ENCODE results near the gene SHC3.

SHC3 gene

DNA sequence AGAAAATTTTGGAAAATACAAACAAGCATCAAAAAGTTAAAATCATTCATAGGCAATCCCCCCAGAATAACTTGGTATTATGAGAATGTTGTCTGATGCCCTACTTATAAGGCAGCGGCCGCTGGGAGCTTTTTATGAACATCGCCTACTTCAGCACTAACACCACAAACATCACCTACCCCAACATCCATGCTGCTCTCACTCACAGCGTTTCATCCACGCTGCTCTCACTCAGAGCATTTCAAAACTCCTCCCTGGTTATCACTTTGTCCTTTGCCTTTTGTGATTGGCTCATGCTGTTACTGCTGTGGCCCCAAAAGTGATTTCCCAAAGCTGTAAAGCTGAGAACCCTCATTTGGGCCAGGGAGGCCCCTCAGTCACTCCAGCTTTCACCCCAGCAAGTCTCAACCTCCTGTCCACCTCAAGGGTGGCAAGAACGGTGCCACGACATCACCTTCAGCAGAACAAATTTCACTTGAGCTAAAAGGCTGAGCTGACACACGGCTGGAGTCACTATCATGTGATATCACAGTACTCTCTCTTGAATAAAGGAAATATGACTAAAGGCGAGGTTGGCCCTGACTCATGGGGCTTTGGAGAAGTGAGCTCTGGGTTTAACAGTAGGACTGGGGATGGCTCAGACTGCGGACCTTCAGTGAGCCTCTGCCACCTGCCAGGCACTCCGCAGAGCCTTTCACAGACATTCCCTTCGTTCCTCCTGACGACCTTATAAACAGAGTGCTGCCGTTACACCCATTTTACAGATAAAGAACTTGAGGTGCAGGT is 25.2 kb downstream of the SHC3 start:
- peak; percentile 65 for DNase-seq

DNA sequence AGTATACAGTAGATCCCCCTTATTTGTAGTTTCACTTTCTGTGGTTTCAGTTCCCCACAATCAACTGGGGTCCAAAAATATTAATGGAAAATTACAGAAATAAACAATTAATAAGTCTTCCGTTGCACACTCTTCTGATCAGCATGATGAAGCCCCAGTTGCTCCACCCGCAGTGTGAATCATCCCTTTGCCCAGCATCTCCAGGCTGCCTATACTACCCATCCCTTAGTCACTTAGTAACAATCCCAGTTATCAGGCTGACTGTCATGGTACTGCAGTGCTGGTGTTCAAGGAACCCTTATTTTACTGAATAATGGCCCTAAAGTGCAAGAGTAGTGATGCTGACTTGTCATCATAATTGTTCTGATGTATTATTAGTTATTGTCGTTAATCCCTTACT is 28.9 kb downstream of the SHC3 start:
- no peak for DNase-seq

- no peak for DNase-seq
Measured at GRCh38 chr9:89145097-89145496, 33.5 kb downstream of the SHC3 start.

GRCh38 chr9:89144238-89144637 is 34.4 kb downstream of the SHC3 start:
- no peak for DNase-seq

DNA sequence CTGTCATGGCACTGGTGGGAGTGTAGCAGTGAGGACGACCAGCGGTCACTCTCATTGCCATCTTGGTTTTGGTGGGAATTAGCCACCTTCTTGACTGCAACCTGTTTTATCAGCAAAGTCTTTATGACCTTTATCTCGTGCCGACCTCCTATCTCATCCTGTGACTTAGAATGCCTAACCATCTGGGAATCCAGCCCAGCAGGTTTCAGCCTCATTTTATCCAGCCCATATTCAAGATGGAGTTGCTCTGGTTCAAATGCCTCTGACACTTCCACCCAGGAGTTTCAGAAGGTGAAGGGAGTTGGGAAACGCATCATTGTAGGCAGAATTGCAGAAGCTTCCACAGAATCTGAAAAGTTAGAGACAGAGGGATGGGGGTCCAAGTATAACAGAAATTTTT is 35.4 kb downstream of the SHC3 start:
- no peak for DNase-seq

GRCh38 chr9:89139455-89139854 is 39.2 kb downstream of the SHC3 start:
- no peak for DNase-seq

DNA sequence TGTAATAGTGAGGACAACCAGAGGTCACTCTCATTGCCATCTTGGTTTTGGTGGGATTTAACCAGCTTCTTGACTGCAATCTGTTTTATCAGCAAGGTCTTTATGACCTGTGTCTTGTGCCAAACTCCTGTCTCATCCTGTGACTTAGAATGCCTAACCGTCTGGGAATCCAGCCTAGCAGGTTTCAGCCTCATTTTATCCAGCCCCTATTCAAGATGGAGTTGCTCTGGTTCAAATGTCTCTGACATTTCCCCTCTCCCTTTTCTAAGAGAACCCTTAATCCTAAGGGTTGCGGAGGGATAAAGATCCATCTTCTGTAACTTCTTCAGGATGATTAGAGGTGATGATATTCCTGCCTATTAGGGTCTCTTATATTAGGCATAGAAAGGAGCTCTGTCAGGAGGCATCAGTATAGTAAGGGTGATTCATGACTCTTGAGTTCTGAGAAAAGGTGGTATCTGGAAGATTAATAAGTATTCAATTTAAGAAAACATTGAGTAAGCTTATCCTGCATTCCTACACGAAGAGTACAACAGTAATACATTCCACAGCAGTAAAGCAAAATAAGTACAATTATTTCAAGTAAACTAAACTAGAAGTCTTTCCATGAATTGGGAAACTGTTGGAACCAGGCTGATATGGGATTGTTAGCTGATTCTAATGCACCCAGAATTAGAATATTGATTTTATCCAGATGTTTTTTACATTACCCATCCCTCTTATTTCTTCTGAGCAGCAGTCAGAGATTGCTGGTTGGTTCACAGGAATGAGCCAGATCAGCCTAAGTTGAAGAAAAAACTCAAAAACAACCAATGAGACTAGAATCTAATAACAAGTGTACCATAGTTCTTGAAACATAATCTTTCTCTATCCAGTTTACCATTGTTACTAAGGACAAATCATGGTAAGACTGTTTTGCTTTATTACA is 39.9 kb downstream of the SHC3 start:
- DNase-seq = no peak

GRCh38 chr9:89137542-89138462 is 40.8 kb downstream of the SHC3 start:
- DNase-seq = peak; percentile 40

DNA sequence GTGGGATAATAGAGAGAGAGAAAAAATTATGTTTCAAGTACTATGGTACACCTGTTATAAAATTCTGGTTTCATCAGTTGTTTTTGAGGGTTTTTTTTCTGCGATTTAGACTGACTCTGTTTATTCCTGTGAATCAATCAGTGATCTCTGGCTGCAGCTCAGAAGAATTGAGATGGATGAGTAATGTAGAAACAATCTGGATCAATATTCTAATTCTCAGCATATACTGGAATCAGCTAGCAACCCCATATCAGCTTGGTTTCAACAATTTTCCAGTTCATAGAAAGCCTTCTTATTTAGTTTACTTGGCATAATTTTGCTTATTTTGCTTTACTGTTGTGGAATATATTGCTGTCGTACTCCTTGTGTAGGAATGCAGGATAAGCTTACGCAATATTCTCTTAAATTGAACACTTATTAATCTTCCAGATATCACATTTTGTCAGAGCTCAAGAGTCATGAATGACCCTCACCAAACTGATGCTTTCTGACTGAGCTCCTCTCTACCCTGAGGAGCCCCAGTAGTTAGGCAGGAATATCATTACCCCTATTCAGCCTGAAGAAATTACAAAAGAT is 42.9 kb downstream of the SHC3 start:
- no peak for DNase-seq

DNA sequence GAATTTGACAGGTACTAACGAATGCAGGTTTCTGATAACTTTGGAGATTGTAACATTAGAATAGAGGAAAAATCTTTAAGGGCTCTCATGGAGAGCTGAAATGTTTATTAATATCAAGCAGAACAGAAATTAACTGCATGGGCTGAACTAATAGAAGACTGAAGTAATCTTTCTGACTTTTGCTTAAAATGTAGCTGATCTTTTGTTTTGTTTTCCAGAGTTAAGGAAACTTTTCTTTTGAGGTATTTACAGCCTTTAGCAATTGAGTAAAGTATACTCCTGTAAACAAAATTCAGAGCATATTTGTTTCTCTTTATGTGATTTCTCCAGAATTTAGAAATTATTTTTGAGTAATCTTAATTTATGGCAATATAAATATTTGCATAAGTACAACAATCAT is 43.9 kb downstream of the SHC3 start:
- no peak for DNase-seq

DNA sequence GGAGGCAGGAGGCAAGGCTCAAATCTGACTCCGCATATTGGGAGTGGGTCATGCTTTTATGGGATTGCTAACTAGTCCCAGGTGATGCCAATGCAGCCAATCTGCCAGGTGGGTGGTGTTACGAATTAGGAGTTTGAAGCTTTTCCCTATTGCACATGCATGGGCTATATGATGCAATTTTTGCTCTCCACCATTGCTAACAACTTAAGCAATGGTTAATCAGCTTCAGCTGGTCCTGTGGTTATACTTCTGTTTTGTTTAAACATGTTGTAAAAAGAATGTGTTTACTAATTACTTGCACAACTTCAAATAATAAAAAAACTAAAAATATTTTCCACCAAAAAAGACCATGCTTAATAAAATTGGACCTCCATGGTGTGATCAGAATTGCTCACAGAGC is 55.7 kb downstream of the SHC3 start:
- no peak for DNase-seq

DNA sequence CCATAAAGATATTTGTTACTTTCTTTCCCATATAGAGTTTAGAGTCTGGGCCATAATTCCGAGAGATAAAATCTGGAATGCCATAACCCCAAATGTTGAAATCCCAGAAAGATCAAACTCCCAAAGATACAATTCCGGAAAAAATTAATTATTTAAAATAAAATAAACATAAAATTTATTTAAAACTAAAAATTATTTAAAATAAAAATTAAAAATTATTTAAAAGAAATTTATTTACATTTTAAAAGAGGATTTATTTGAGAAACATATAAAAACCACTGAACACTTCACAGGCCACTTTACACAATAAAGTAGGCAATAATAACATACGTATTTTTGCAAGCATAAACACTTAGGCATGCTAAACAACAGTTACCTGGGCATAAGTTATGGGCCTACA is 57.9 kb downstream of the SHC3 start:
- DNase-seq = no peak

GRCh38 chr9:89116805-89117192 is 61.8 kb downstream of the SHC3 start:
- DNase-seq = no peak

GRCh38 chr9:89116064-89116804 is 62.4 kb downstream of the SHC3 start:
- no peak for DNase-seq

DNA sequence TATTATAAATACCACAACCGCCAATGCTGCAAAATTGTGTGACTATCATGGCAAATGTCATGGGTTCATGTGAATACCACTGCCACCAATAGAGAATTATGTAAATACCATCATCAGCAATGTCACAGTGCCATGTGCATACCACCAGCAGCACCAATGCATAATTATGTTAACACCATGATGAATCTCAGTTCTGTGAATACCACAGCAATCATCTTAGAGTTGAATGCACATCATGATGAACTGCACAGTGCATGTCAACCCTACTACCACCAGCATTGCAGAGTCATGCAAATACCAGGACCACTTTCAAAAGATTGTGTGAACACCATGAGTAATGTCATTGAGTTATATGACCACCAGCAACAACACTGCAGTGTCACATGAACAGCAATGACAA is 63.2 kb downstream of the SHC3 start:
- no peak for DNase-seq

- DNase-seq = no peak
Measured at GRCh38 chr9:89114741-89115140, 63.9 kb downstream of the SHC3 start.

- DNase-seq = no peak
Measured at GRCh38 chr9:89113851-89114250, 64.8 kb downstream of the SHC3 start.

DNA sequence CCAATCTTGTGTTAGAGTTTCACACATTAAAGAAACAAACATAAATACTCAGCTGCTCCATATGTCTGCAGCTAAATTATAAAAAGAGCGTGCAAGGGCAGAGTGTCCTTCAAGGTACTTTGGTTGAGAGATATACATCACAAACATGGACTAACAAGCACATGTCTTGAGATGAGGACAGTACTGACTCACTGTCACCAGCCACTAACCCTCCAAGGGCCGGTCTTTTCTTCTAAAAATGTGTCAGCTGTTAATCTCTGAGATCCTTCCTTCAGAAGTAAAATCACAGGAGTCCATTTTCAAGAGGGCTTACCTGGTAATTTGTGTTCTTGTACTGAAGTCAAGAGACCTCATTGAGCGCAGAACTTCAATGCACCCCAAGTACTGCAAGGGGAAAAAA is 66.4 kb downstream of the SHC3 start:
- no peak for DNase-seq

DNA sequence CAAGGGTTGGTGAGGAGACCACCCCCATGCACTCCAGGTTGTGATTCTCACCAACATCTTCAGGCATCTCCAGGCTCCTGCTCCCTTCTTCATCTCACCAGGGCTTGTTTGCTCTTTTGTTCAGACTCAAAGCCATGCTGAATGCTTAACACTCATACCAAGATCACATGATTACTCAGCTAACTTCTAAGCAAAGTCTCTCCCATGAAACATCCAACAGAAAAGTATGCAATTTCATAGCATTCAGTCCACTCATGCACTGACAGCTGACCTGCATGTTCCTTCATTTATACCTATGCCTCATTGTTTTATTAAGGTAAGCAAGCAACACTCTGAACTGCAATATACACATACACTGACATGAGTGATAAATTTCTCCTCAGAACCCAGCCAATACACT is 69.0 kb downstream of the SHC3 start:
- DNase-seq = no peak

DNA sequence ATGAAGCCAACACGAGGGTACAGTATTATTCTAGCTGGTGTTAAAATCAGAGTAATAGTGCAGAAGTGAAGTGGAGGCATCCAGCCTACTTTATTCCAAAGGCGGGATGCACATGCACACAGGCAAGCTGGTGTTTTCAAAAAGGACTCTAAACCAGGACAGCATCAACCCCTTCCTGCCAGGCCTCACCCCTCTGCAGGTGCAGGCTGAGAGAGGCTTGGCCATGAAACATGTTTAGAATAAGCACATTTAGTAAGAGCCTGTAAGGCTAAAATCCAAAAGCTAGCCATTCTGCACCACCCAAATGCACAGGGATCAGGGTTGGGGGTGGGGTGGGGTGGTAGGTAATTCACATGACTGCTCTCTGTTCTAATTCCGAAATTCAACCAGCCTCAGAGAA is 71.2 kb downstream of the SHC3 start:
- DNase-seq = no peak

DNA sequence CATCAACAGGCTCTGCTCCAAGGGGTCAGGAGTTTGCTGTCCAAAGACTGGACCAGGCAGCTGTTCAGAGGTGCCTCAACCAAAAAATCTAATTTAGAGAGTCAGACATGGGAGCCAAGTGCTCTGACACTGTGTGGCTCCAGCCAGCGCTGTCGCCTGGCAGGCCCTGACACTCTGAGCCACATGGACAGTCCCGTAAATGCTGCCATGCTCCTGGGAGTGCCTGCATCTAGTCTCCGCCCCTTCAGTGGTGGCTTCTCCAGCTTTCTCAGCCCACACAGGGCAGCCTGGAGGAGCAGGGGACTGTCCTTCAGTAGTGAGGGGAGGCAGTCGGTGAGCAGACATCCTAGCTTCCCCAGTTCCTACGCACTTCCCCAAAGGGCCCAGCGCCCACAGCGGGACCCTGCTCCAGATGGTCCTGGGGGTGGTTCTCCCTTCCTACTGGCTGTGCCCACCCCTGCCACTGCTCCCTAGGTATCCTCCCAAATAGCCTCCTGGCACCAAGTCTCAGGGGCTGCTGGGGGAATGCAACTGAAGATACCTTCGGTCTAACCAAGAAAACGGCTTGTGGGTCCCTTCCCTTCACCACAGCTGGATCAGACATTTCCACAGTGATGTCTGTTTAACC is 72.3 kb downstream of the SHC3 start:
- DNase-seq = no peak

DNA sequence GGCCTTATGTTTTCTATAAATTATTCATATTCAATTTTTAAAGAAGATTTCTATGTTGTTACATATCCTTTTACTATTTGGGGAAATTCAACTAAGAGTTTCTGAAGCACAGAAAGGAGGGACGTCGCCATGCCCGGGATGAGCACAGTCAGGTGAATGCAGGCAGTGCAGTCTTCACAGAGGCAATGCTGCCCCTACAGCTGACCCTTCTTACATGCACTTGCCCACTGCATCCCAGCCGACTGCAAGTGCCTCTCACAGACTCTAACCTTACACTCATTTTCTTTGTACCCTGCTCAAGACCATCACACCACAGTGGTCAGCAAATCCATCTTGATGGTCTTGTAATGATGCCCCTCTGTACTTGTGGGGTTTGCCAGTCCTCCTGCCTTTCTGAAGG is 73.8 kb downstream of the SHC3 start:
- no peak for DNase-seq
